Embryonic facial prominence (tissue), 1 donor: ENCODE measurements around the gene TMOD4.

Experiments
- DNase-seq: peaks from one replicate; pipeline ENCODE4 v3.0.0-alpha.2; 2016; ENCODE audit errors: extremely low spot score

Gene TMOD4

DNA sequence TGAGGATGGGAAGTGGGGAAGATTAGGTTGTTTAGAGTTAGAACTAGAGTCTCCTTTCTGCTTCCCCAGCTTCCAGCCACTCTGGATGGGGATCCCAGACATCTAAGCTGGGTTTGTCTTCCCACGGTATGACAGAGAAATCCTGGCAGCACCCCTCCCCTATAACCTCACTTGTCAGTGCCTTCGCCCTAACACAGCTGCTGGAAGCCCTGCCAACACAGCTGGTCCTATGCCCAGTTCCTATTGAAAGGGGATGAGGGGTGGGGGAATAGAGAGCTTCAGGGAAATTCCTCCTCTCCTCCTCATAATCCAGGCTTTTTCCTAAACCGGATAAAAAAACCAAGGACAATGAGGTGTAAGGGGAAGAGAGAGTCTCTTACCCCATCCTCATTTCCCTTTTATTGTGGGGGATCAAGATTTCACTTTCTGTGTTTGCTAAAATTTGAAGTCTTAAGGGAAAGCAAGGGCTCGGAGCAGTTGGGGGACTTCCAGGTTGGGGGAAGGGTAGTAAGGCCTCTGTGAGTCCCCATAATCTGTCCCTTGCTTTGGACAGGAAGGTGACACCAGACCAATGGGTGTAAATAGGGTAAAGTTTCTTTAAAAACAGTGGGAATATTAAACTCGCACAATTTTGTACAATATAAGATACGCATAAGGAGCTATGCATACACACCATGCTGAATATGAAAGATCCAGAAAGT lies 590 bp downstream of the TMOD4 start:
- no peak for DNase-seq

DNA sequence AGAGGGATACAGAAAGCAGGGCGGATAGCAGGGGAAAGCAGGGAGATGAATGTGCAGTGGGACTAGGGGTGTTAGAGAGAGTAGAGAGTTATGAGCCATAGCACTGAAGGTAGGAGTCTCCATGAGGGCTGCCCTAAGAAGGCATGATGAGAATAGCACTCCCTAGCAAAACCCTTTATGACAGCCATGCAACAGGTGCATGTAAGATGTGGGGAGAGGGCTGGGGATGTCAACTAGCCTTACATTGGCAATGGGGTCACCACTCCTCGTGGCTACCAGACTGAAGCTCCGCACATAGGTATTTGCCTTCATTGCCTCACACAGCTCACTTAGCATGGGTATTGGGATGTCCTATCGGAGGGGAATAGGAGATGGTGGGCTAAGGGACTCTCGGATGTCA lies 4.6 kb downstream of the TMOD4 start:
- no peak for DNase-seq

DNA sequence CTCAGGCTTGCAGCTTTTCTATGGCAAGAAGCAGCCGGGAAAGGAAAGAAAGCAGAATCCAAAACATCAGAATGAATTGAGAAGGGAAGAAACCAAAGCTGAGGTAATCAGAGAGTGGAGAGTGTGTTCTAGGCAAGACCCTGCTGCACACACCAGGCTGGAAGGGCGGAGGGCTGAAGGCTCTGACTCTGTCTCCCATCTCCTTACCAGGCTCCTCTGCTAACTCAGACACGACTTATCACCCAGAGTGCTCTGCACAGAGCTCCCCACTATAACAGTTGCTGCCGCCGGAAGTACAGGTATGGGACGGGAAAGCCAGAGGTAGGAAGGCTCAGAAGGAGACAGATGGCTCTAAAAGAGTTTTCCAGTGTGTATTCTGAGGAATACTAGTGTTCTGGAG lies 8.7 kb downstream of the TMOD4 start:
- no peak for DNase-seq

DNA sequence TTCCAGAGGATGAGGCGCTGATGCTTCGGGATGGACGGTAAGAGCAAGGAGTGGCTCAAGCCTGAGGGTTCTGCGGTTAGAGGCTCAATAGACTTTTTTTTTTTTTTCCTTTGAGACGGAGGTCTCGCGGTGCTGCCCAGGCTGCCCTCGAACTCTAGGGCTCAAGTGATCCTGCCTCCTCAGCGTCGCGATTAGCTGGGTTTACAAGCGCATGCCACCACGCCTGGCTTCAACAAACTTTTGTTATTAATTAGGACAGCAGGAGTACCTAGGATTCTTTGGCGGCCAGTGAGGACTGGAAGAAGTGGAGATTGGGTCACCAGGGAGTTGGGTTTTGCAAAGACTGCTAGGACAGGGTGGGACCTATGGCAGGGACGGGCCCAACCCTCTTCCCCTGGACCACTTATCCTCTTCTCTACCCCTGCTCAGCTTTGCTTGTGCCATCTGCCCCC lies 9.2 kb downstream of the TMOD4 start:
- no peak for DNase-seq

DNA sequence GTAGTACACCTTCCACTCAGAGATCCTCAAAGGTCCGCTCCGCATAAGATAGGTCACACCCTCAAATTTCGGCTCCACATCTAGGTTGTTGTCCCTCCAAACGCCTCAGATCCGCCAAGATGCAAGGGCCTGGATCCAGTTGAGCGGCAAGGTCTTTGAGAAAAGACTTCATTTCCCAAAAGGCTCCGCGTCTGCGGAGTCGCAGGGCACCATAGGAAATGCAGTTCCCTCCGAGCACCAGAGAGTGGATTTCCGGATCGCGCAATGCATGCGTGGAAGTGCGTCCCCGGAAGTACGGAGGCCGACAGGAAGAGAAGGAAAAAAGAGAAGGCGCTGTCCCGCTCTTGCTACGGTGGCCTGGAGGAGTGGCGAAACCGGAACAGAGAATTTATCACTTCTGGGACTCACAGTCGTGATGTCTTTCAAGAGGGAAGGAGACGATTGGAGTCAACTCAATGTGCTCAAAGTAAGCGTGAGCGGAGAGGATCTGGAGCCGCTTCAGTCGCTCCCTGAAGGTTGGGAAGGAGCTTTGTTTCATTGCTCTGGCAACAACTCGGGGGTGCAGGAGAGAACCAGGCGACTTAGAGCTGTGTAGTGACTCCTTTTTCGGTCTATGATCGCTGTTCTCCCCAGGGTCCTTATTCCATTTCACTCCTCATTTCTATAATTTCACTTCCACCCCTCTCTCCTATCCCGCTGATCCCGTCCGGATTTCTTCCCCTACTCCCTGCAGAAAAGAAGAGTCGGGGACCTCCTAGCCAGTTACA lies 9.9 kb downstream of the TMOD4 start, which contains the start of the genes LYSMD1 and SCNM1:
TSS of gene LYSMD1 (minus strand) at position 165 of the 767 bp plus-strand sequence. CDS start 644 bp downstream, outside the sequence.
TSS of gene SCNM1 (plus strand) at position 407 of the 767 bp plus-strand sequence. CDS start at position 416, 9 bp downstream.
- DNase-seq, result peak; percentile 100

DNA sequence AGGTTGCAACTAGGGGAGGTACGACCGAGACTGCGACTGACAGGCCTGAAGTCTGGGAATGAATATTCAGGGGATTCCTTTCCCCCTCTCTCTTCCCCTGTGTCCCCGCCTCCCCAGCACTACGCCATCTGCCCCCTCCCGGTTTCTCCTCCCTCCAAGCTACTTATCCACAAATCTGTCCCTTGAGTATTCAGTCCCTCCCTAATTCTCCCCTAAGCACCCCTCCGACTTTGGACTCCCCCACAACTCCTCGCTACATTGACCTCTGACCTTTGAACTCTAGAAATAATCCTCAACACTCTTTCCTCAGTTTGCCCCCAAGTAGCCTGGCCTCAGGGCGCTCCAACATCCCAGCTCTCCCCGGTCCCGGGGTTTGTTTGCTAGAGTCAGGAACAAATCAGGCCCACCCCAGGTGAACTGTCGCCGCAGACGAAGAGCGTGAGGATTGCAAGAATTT lies 10.5 kb downstream of the TMOD4 start:
- peak; percentile 71 for DNase-seq

DNA sequence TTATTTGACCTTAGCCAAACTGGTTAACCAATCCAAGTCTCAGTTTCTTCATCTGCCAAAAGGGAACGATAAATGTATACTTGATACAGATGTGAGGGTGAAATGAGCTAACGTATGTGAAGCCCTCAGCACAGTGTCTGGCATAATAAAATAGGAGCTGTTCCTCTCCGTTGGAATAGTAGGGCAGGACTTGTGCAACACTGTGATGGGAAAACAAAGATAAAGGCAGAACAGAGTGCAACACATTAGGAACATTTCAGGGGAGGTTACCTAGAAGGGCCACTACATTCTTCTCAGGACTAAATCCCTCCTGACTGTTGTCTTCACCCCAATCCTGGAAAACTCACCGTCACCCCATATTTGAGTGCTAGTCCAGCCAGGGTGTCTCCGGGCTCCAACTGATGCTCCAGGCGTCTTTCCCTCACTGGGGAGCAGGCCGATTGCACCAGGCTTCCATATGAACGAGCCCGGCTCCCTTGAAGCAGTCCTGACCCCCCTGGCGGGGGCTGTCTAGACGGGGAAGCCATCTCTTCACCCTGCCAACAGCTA lies 11.0 kb downstream of the TMOD4 start:
- DNase-seq, result no peak

DNA sequence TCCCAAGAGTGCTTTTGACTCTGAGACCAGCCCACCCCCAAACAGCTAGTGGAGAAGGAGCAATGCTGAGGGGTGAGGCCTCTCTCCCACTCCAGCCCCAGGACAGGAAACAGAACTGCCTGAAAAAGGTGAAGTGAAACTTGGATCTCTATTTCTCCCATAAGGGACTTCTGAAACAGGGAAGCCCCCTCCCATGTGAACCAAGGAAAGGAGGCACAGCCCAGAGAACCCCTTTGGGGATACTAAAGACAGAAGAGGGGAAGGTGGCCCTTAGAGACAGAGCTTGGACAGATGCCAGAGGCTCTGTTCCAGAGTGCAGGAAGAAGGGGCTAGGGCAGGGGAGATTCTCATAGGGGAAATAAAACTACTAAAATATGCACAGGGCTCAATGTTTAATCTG lies 16.4 kb downstream of the TMOD4 start:
- no peak for DNase-seq

DNA sequence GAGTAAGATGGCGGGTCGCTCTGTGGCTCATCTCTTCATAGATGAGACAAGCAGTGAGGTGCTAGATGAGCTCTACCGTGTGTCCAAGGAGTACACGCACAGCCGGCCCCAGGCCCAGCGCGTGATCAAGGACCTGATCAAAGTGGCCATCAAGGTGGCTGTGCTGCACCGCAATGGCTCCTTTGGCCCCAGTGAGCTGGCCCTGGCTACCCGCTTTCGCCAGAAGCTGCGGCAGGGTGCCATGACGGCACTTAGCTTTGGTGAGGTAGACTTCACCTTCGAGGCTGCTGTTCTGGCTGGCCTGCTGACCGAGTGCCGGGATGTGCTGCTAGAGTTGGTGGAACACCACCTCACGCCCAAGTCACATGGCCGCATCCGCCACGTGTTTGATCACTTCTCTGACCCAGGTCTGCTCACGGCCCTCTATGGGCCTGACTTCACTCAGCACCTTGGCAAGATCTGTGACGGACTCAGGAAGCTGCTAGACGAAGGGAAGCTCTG lies 17.0 kb downstream of the TMOD4 start:
- DNase-seq, result no peak

DNA sequence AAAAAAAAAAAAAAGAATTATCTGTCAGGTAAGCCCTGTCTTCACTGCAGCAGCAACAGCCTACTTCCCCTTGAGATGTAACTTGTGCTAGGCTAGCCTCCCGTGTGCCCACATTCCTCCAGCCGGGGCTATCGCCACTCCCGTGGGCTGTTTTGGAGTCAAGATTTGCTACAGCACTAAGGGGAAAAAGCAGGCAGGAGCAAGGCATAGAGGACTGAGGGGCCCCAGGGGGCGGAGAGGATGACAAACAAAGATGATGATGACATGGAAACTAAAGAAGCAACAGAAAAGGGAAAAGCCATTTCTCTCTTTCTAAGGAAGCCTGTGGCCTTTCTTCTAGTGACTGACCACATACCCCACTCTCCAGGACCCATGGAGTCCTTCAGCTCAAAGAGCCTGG lies 17.5 kb downstream of the TMOD4 start:
- DNase-seq, result no peak

DNA sequence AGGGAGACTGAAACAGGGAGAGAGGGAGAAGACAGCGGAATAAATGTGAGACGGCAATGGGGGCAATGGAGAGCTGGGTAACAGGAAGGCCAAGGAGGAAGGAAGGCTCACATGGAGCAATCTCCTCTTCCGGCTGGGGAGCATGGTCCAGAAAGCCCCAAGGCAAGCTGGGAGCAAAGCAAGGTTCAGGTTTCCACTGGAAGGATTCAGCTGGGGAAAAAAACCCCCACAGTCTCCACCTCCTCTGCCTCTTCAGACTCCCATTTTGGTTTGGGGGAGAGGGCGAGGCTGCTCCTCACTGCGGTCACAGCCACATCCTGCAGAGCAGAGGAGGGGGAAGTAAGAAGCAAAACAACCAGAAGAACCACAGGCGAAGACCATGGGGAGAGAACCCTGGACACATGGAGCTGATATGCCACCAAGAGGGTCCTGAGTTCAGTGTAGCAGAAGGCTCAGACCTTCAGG lies 18.7 kb downstream of the TMOD4 start:
- DNase-seq, result no peak

DNA sequence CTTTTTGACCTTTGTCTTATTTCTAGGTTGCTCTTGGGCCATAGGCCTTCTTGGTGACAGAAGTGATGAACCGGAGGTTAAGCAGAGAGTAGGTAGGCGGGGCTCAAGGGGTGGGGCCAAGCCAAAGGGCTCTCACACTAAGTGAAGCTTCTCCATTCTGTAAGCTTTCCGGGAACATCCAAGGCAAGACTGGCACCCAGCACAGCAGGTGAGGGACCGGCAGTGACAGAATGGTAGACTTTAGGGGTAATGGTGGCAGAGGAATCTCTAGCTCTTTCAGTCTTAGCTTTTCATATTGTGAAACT lies 19.3 kb downstream of the TMOD4 start, which contains the start of gene TNFAIP8L2:
TSS of gene TNFAIP8L2 (plus strand) at position 135 of the 305 bp plus-strand sequence. CDS start 2,049 bp downstream, outside the sequence.
- DNase-seq, result no peak

DNA sequence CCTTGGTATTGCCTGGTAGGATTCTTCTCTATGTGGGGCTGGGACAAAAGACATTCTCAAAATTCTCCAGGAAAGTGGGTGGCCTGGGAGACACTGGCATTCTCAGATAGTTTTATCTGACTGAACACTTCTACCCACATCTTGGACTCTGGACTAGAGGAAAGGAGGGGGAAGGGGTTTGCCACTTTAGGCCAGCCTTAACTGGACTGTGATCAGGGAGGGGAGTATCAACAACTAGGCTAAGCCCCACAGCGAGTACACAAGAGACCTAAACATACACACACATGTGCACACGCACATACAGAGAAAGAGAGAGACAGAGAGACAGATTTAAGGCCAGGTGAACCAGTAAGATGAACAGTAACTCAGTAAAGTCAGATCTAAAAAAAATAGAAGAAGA lies 28.1 kb downstream of the TMOD4 start:
- no peak for DNase-seq

DNA sequence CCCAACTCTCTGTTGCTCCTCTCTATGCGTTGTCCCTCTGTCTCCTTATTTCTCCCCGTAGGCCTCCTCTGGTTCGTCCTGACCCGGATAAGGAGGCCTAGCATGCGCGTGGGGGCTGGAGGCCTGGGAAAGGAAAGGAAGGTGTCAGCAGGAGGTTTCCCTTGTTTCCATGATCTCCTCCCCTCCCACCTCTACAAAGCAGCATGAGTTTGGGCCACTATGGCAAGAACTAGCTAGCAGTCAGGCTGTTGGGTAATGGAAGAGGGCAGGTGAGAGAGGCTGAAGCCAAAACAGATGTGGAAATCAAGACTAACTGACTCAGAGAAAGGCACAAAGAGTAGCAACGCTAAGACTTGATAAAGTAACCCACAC lies 28.7 kb downstream of the TMOD4 start:
- DNase-seq, result no peak

DNA sequence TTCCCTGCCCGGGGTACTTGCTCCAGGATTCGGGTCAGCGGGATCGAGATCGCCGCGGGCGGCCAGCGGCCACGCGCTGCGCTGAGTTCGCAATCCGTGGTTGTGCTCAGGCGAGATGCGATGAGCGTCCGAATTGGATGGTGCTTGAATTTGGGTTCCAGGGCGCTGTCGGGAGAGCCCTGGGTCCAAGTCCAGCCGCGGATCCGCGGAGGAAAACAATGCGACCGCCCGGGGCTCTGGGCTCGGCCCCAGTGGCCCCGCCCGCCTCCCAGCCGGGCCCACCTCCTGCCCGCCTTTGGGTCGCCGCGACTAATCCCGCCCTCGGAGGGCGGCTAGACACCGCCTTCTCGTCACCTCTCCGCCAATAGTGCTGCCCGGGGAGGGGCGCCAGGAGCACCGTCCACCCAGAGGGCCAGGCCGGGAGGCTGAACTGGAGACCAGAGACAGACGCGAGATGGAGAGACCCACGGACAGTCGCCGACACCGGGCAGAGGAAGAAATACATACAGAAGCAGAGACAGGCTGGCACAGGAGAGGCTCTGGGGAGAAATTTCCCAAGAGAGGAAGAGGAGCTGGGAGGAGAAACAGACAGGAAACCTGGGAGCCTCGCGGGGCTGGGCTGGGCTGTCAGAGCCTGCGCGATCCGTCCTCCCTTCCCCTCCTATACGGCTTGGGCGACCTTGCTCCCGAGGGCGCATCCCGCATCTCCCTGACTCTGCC lies 29.2 kb downstream of the TMOD4 start, which contains the start of gene SEMA6C:
TSS of gene SEMA6C (minus strand) at position 220 of the 720 bp plus-strand sequence. CDS start 4,010 bp downstream, outside the sequence.
- DNase-seq, result peak; percentile 76

DNA sequence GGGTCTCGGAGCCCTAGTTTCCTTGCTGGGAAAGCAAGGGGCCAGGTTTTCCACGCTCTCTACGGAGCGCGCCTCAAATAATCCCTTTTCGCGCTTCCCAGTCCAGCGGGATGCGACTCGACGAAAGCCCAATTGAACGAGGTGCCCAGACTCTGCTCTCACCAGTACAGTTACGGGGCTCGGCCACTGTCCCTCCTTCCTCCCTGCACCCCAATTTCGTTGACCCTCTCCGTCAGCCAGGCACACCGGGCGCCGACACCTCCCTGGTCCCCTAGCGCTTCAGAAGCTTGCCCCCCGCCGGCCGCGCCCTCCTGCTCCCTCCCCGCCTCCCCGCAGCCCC lies 29.7 kb downstream of the TMOD4 start:
- no peak for DNase-seq

DNA sequence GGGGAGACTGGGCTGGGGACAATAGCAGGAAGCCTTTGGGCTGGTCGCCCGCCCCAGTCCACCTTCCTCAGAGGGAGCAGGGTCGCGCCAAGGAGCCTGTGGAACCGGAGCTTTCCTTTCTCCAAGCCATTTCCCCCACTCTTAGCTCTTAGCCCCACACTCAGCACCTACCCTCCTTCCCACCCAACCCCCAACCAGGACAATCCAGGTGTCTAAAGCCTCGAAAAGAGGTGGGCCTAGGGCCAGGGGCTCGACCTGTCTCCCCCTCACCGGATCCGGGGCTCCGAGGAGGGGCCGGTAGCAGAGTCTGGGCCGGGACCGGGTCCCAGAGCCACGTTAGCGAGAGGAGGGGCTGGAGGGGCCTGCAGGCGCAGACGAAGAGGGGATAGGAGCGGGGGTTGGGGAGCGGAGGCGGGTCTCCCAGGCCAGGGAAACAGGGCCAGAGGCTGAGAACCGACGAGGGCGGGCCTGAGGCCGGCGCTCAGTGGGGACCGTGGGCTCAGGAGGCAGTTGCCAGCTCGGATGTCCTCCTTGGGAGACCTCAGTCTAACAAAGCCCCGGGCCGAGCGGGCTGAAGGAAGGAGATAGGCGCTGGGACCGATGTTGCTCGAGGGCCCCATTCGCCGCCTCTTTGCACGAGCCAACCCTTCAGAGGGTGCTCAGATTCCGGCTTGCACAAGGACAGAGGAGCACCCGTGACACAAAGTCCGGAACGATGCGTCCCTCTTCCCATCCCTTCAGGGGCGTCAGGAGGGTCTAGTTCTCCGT lies 30.3 kb downstream of the TMOD4 start:
- DNase-seq, result no peak

DNA sequence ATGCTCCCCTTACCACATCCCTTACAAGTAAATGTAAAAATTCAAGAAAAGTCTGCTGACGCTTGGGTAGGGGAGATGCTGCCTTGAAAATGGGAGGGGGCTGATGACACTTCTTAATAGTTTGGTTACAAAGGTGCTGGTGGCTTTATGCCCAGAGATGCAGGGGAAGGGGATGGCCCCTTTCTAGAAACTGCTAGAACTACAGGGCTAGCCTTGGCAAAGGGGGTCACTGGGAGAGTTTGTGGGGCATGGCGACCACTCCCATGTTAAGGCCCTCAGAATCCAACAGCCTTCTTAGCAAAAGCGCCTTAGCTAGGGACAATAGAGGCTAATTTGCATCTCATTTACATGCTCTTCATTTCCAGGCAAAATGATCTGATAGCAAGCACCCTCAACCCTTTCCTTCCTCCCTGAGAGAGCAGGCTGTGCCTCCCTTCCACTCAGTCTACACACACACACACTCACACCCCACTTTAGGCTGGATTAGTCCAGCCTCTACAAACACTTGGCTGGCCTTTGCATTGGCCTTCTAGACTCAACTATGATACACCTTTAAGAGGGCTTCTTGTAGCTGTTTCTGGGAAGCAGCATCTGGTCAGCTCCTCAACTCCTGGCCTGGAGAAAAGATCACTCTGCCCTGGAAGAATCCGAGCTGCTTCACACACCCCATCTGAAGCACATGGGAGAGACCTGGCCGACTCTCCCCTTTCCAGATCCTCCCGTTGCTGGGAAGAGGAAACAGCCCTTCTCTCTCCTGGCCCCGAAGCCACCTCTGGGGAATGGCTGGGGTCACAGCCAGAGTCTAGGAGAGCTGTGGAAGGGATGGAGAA lies 31.1 kb downstream of the TMOD4 start:
- DNase-seq, result no peak

DNA sequence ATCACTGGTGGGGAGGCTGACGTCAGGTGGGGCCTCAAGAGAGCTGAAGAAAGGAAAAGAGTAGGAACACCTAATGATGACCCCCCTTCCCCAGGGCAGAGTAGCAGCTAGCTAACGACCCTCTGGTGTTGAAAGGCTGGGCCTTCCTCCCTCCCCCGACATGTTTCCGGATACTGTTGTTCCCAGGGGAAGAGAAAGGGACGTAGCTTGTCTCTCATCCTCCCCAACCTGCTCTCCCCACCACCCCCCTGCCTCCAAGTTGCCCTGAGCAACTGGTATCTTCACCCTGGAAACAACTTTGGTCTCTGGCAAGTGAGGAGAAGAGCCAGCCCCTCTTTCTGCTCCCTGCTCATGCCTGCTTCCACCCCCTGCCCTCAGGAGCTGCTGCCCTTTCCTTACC lies 31.8 kb downstream of the TMOD4 start:
- no peak for DNase-seq

DNA sequence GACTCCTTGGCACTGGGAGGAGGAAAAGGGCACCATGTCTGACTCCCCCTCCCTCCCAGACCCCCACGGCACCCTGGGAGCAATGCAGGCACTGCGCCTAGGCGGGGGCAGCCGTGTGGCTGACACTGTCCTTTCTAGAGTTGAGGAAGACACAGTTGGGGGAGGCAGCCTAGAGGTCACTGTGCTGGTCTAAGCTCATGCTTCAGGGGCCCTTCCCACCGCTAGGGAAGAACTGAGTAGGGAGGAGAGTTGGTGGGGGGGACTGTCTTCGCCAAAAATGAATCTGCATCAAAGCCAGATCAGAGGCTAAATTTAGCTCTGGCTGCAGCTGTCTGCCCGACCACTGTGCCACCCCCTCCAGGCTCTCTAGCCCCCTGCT lies 32.7 kb downstream of the TMOD4 start:
- DNase-seq, result no peak
